BE2C (cell line): ENCODE results near the gene RIMBP2. TPM values are rescaled to one million over a fixed set of nuclear protein-coding genes. Genes with fewer than 3 reads are reported as not detected.

ENCODE experiments used
- DNase-seq: peaks from one replicate; pipeline ENCODE4 v3.0.0-alpha.2; 2020
- H3K27me3 ChIP-seq: fragments of 250-450 bp; sonication (Bioruptor Pico); 2 replicates; pipeline ENCODE4 v1.5.1; 2020; ENCODE audit warnings: mild to moderate bottlenecking
- H3K36me3 ChIP-seq: fragments of 250-450 bp; sonication (Bioruptor Pico); 2 replicates; pipeline ENCODE4 v1.5.1; 2020; ENCODE audit warnings: mild to moderate bottlenecking
- H3K4me1 ChIP-seq: fragments of 250-450 bp; sonication (Bioruptor Pico); 2 replicates; pipeline ENCODE4 v1.5.1; 2020
- H3K4me3 ChIP-seq: 2 replicates; pipeline ENCODE4 v1.5.1; 2011; ENCODE audit warnings: low read depth, low read length
- H3K9me3 ChIP-seq: fragments of 250-450 bp; sonication (Bioruptor Pico); 2 replicates; pipeline ENCODE4 v1.5.1; 2020
- CTCF ChIP-seq: IDR thresholded peaks from 2 replicates; pipeline ENCODE4 v1.5.1; 2012; ENCODE audit warnings: mild to moderate bottlenecking, low read depth, low read length
- polyA plus RNA-seq: library from polyadenylated mRNA; unstranded; fragments of >200 nt; gene quantifications from one replicate; pipeline ENCODE4 v1.2.1, GENCODE V29; 2012; ENCODE audit warnings: low read depth, missing spikeins; ENCODE audit not compliant: insufficient read length, insufficient read depth

RIMBP2 gene
- polyA plus RNA-seq, result 81.9 TPM

- TF ChIP-seq CTCF, result no peak
- Histone ChIP-seq H3K4me1 (peaks cover 5% of the 10 kb centered on the region), H3K36me3 (peaks cover 9% of the 10 kb centered on the region; the same call in 1 of the 2 replicates), H3K9me3 (no peaks in the 10 kb centered on the region; the same call in 1 of the 2 replicates), H3K27me3 (no peaks in the 10 kb centered on the region), H3K4me3 (peak within 1 kb of the TSS; percentile 90)
- peak; percentile 90 for DNase-seq
Observed at GRCh38 chr12:130715998-130716968, at the start of gene RIMBP2. Gene RIMBP2, minus strand, starts transcription at chr12:130716299. Its CDS starts 237,286 bp downstream, at chr12:130479013.

- DNase-seq, result no peak
- TF ChIP-seq CTCF, result no peak
- Histone ChIP-seq H3K9me3 (no peaks in the 10 kb centered on the region), H3K27me3 (no peaks in the 10 kb centered on the region), H3K36me3 (no peaks in the 10 kb centered on the region), H3K4me1 (no peaks in the 10 kb centered on the region), H3K4me3 (no peak overlapping the region)
Observed at GRCh38 chr12:130765186-130765659, 49.1 kb upstream of the RIMBP2 start.

- Histone ChIP-seq H3K27me3 (no peaks in the 10 kb centered on the region), H3K9me3 (no peaks in the 10 kb centered on the region), H3K36me3 (no peaks in the 10 kb centered on the region), H3K4me1 (no peaks in the 10 kb centered on the region), H3K4me3 (no peak overlapping the region)
- TF ChIP-seq CTCF, result no peak
- no peak for DNase-seq
Observed at GRCh38 chr12:130764475-130765185, 48.5 kb upstream of the RIMBP2 start.

GRCh38 chr12:130764073-130764472, 48.0 kb upstream of the RIMBP2 start:
- Histone ChIP-seq H3K27me3 (no peaks in the 10 kb centered on the region), H3K4me1 (no peaks in the 10 kb centered on the region), H3K4me3 (no peak overlapping the region), H3K36me3 (no peaks in the 10 kb centered on the region), H3K9me3 (no peaks in the 10 kb centered on the region)
- no peak for TF ChIP-seq CTCF
- no peak for DNase-seq

GRCh38 chr12:130762319-130762675, 46.2 kb upstream of the RIMBP2 start:
- H3K4me1 ChIP-seq, result no peaks in the 10 kb centered on the region
- no peaks in the 10 kb centered on the region for H3K27me3 ChIP-seq
- no peak for DNase-seq
- TF ChIP-seq CTCF, result no peak
- no peaks in the 10 kb centered on the region for H3K36me3 ChIP-seq
- no peak overlapping the region for H3K4me3 ChIP-seq
- H3K9me3 ChIP-seq, result no peaks in the 10 kb centered on the region
